ENCODE measurements around the gene BRD1.
A peak's percentile ranks its signal among the peaks of the same experiment; 100 is the strongest.

BRD1 gene

GRCh38 chr22:49724030-49724892 is 103.4 kb downstream of the BRD1 start:
- H3K36me3 Mint-ChIP-seq: no peaks in the 10 kb centered on the region
- H3K27me3 Mint-ChIP-seq: peaks cover 6% of the 10 kb centered on the region
- H3K27ac Mint-ChIP-seq: peak overlapping the region; percentile 97
- no peaks in the 10 kb centered on the region for H3K9me3 Mint-ChIP-seq
- H3K4me3 Mint-ChIP-seq: peak overlapping the region; percentile 97
- H3K4me1 Mint-ChIP-seq: peaks cover 18% of the 10 kb centered on the region

GRCh38 chr22:49723478-49724029 is 104.1 kb downstream of the BRD1 start:
- Mint-ChIP-seq H3K4me3 (peak overlapping the region; percentile 97), H3K9me3 (no peaks in the 10 kb centered on the region), H3K36me3 (no peaks in the 10 kb centered on the region), H3K27me3 (peaks cover 6% of the 10 kb centered on the region), H3K4me1 (peaks cover 18% of the 10 kb centered on the region), H3K27ac (peak overlapping the region; percentile 97)

Data from activated naive CD4-positive, alpha-beta T cell treated with anti-CD3 and anti-CD28 coated beads, Interleukin-2, amount 50 U/mL, for 24 hours (primary cell).